GM23248 (cell line): ENCODE data around the gene CDK16.

Experiments
- EZH2 ChIP-seq: fragments of 200-600 bp; sonication (generic); IDR thresholded peaks from 2 replicates; pipeline ENCODE4 v1.6.1; 2018; ENCODE audit warnings: antibody characterized with exemption, mild to moderate bottlenecking; ENCODE audit not compliant: insufficient read depth, poor library complexity, severe bottlenecking
- EZH2phosphoT487 ChIP-seq: fragments of 200-600 bp; sonication (generic); IDR thresholded peaks from 2 replicates; pipeline ENCODE4 v1.6.1; 2018; ENCODE audit warnings: antibody characterized with exemption, moderate library complexity, mild to moderate bottlenecking, low read depth; ENCODE audit not compliant: insufficient read depth

DNA sequence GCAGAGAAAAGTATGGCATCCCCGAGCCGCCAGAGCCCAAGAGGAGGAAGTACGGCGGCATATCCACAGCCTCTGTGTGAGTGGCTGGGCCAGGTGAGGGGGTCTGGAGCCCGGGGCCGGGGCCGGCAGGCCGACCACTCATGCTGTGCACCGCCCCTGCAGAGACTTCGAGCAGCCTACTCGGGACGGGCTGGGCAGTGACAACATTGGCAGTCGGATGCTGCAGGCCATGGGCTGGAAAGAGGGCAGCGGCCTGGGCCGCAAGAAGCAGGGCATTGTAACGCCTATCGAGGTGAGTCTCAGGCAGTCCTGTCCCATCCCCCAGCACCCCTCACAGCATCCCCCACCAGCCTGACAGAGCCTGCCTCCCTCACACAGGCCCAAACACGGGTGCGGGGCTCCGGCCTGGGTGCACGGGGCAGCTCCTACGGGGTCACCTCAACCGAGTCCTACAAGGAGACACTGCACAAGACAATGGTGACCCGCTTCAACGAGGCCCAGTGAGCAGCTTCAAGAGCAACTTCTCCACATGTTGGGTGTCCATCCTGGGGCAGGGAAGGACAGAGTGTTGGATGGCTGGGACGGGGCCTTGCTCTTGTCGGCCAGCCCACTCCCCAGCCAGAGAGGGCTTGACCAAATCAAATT is 32.3 kb upstream of the CDK16 start:
- TF ChIP-seq EZH2phosphoT487 (no peak), EZH2 (no peak)
